Fibroblast of gingiva (primary cell): ENCODE measurements around the gene KPNA6.
A peak's percentile ranks its signal among the peaks of the same experiment; 100 is the strongest.

Experiments used
- DNase-seq: peaks from one replicate; pipeline ENCODE4 v3.0.0-alpha.2; 2011; ENCODE audit warnings: low read depth

KPNA6 gene

GRCh38 chr1:32187850-32188249, 80.0 kb downstream of the KPNA6 start:
- DNase-seq = no peak

GRCh38 chr1:32192220-32192948, 84.5 kb downstream of the KPNA6 start:
- no peak for DNase-seq

- DNase-seq = no peak
Measured at GRCh38 chr1:32194984-32195383, 87.1 kb downstream of the KPNA6 start.

GRCh38 chr1:32195531-32195930, 87.7 kb downstream of the KPNA6 start:
- DNase-seq = no peak

- no peak for DNase-seq
Measured at GRCh38 chr1:32195972-32196823, 88.3 kb downstream of the KPNA6 start.

GRCh38 chr1:32197074-32197473, 89.2 kb downstream of the KPNA6 start:
- no peak for DNase-seq

GRCh38 chr1:32197837-32198236, 90.0 kb downstream of the KPNA6 start:
- no peak for DNase-seq

GRCh38 chr1:32198237-32199042, 90.6 kb downstream of the KPNA6 start:
- no peak for DNase-seq

- DNase-seq = no peak
Measured at GRCh38 chr1:32199043-32199716, 91.3 kb downstream of the KPNA6 start.

- DNase-seq = peak; percentile 45
Measured at GRCh38 chr1:32199717-32200072, 91.8 kb downstream of the KPNA6 start.

GRCh38 chr1:32200226-32201010, 92.6 kb downstream of the KPNA6 start, which contains the start of gene CCDC28B:
Gene CCDC28B, plus strand, starts transcription at chr1:32200595. Its CDS starts 1,341 bp downstream, at chr1:32201936.
- DNase-seq = peak; percentile 67

- peak; percentile 44 for DNase-seq
Measured at GRCh38 chr1:32201011-32201855, 93.4 kb downstream of the KPNA6 start.

- DNase-seq = no peak
Measured at GRCh38 chr1:32204943-32205361, 97.1 kb downstream of the KPNA6 start.

GRCh38 chr1:32205401-32206370, 97.8 kb downstream of the KPNA6 start, which contains the start of gene IQCC:
Gene IQCC, plus strand, starts transcription at chr1:32205671. Its CDS starts 11 bp downstream, at chr1:32205682.
- DNase-seq = peak; percentile 72

- DNase-seq = no peak
Measured at GRCh38 chr1:32208469-32208868, 100.6 kb downstream of the KPNA6 start.

GRCh38 chr1:32208891-32209328, 101.1 kb downstream of the KPNA6 start, which contains the start of gene DCDC2B:
Gene DCDC2B, plus strand, starts transcription at chr1:32209089. Its CDS starts 5 bp downstream, at chr1:32209094.
- no peak for DNase-seq

- DNase-seq = peak; percentile 47
Measured at GRCh38 chr1:32215629-32216480, 108.0 kb downstream of the KPNA6 start.

- no peak for DNase-seq
Measured at GRCh38 chr1:32216566-32216965, 108.7 kb downstream of the KPNA6 start.
